Calu3 (cell line): ENCODE measurements around the gene LARP6. TPM values are rescaled to one million over a fixed set of nuclear protein-coding genes. Genes with fewer than 3 reads are reported as not detected.

ENCODE experiments used
- BruUV-seq: library from RNA; stranded (reverse); fragments of 400-500 nt; replicated peaks from 2 replicates; lab custom pipeline; 2021; lab: Mats Ljungman, UMichigan
- CTCF ChIA-PET: fragments of 300-600 bp; sonication (Branson Sonifier 250); formaldehyde crosslinking; loops from one replicate; lab custom pipeline; 2022; ENCODE audit warnings: antibody characterized with exemption; lab: Charles Lee
- DNase-seq: peaks from one replicate; pipeline ENCODE4 v3.0.0; 2022
- H3K27ac Mint-ChIP-seq: one replicate; pipeline ENCODE4 v1.8.0; 2022; ENCODE audit warnings: mixed read lengths; ENCODE audit not compliant: unreplicated experiment
- H3K27me3 Mint-ChIP-seq: one replicate; pipeline ENCODE4 v1.8.0; 2022; ENCODE audit warnings: mixed read lengths; ENCODE audit not compliant: unreplicated experiment
- H3K36me3 Mint-ChIP-seq: one replicate; pipeline ENCODE4 v1.8.0; 2022; ENCODE audit warnings: mild to moderate bottlenecking, moderate library complexity, mixed read lengths; ENCODE audit not compliant: insufficient read depth, unreplicated experiment
- H3K4me1 Mint-ChIP-seq: one replicate; pipeline ENCODE4 v1.8.0; 2022; ENCODE audit warnings: mild to moderate bottlenecking, low read depth, mixed read lengths; ENCODE audit not compliant: unreplicated experiment
- H3K4me3 Mint-ChIP-seq: one replicate; pipeline ENCODE4 v1.8.0; 2022; ENCODE audit warnings: mild to moderate bottlenecking, low read depth, moderate library complexity, mixed read lengths; ENCODE audit not compliant: unreplicated experiment
- H3K9me3 Mint-ChIP-seq: one replicate; pipeline ENCODE4 v1.8.0; 2022; ENCODE audit warnings: low read depth, mixed read lengths; ENCODE audit not compliant: unreplicated experiment
- CTCF ChIP-seq: fragments of 200-600 bp; IDR thresholded peaks from one replicate; pipeline ENCODE4 v1.8.0; 2022; ENCODE audit warnings: antibody characterized with exemption; ENCODE audit not compliant: unreplicated experiment
- intact Hi-C: fragments of 100-400 bp; cut with micrococcal nuclease; formaldehyde crosslinking; loops from one replicate; pipeline ENCODE4 v1.10.0; 2022; ENCODE audit not compliant: unreplicated experiment
- total RNA-seq: library from RNA; stranded (reverse); gene quantifications from 2 replicates; pipeline ENCODE4 v1.2.3, GENCODE V29; 2022

Gene LARP6
- total RNA-seq, 1 experiment from 2014 or later, result 30.4 TPM

DNA sequence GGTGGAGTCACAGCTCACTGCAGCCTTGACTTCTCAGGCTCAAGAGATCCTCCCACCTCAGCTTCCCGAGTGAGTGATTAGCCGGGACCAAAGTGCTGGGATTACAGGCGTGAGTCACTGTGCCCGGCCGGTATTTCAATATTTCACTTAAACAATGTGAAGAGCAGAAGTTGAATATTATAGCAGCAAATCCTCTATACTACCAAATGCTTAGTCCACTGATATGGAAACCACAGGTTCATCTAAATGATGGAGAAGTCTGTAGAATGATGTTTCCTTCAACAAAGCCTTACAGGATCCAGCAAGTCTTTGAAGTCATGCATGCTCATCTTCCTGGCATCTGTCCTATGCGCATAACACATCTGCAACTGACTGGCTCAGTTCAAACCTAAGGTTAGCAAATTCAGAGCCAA lies 70.3 kb downstream of the LARP6 start:
- CTCF ChIA-PET, result interaction anchor here (0.7 to 1.4 kb wide), 5 partner anchors 18 to 111 kb away, joined by 3 read pairs; no protein-coding TSS in a partner anchor
- Mint-ChIP-seq H3K4me3 (no peak overlapping the region), H3K36me3 (no peaks in the 10 kb centered on the region), H3K9me3 (no peaks in the 10 kb centered on the region), H3K27me3 (no peaks in the 10 kb centered on the region), H3K27ac (no peak overlapping the region), H3K4me1 (peaks cover 54% of the 10 kb centered on the region)
- DNase-seq, result peak; percentile 47
- BruUV-seq, result no TSS peak
- intact Hi-C loops, result no loop called here
- TF ChIP-seq CTCF, result no peak

DNA sequence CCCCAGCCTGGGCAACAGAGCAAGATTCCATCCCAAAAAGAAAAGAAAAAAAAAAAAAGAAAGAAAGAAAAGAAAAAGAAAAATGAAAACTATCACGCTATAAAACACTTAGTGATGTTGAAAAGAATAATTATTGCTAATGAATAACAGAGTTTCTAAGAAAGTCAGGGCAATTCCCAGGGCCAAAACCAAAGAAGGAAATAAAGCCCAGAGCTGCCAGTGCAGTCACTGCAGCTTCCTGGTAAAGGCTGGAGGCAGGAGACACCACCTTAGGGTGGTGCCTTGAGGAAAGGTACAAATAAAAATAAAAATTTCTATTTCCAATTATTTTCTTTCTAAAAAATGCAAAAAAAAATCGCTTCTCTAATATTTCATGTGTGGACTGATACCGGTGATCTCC lies 70.9 kb downstream of the LARP6 start:
- no peak for TF ChIP-seq CTCF
- intact Hi-C loops, result no loop called here
- Mint-ChIP-seq H3K27ac (no peak overlapping the region), H3K4me1 (peaks cover 54% of the 10 kb centered on the region), H3K4me3 (no peak overlapping the region), H3K27me3 (no peaks in the 10 kb centered on the region), H3K36me3 (no peaks in the 10 kb centered on the region), H3K9me3 (no peaks in the 10 kb centered on the region)
- no TSS peak for BruUV-seq
- DNase-seq, result peak; percentile 33
- CTCF ChIA-PET, result interaction anchor here (0.7 to 1.4 kb wide), 5 partner anchors 17 to 110 kb away, joined by 3 read pairs; no protein-coding TSS in a partner anchor

- no TSS peak for BruUV-seq
- Mint-ChIP-seq H3K4me1 (peaks cover 62% of the 10 kb centered on the region), H3K36me3 (no peaks in the 10 kb centered on the region), H3K4me3 (no peak overlapping the region), H3K9me3 (peaks cover 9% of the 10 kb centered on the region), H3K27ac (no peak overlapping the region), H3K27me3 (no peaks in the 10 kb centered on the region)
- peak; percentile 39 for DNase-seq
- intact Hi-C loops, result no loop called here
- no peak for TF ChIP-seq CTCF
- CTCF ChIA-PET, result interaction anchor here (1.1 kb wide), 1 partner anchor 19 kb away, joined by 3 read pairs; no protein-coding TSS in a partner anchor
Measured at GRCh38 chr15:70781236-70781635, 72.7 kb downstream of the LARP6 start.

Other genes starting within 250 kb of the LARP6 start
- gene UACA, start 90.6 kb downstream of the LARP6 start, total RNA-seq, result 31.9 and 35.5 TPM in 2 replicates
- 11.8 and 13.7 TPM in 2 replicates for gene THAP10, start 38.3 kb upstream of the LARP6 start, total RNA-seq
- 5.8 and 6.3 TPM in 2 replicates for gene LRRC49, start 38.7 kb upstream of the LARP6 start, total RNA-seq